Measurements from ENCODE around the gene TRIO. TPM values are rescaled to one million over a fixed set of nuclear protein-coding genes. Genes with fewer than 3 reads are reported as not detected.

TRIO gene
- total RNA-seq, 5 donors from 2014 or later (not counting 1 experiment from before 2014, with no cell fraction given), result 6.2 to 31.1 (median 11.8) TPM

DNA sequence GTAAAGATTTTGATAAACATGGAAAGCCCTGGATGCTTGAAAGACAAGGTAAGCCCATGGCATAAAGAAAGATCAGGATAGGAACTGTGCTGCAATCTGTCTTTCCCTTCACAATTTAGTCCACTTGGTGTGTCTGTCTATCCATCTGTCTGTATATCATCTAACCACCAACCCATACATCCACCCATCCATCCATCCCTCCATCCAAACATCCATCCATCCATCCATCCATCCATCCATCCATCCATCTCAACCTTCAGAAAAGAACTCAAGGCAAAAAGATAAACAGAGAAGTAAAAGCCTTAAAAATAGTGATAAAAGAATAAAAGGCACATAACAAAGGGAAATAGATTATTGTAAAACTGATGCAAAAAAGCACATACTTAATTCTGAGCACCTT, 15.1 kb upstream of the TRIO start:
- Histone ChIP-seq H3K36me3 (ENCODE audit: control insufficient read depth in 2 of 2, extremely low read depth in 1 of 2, insufficient read depth in 1 of 2, low read length in 1 of 2) (no peaks in the 10 kb centered on the region), H3K9me3 (no peaks in the 10 kb centered on the region), H3K27me3 (replicated peaks in 1 of 2; ENCODE audit: control insufficient read depth in 2 of 2, extremely low read depth in 1 of 2, insufficient read depth in 2 of 2, low read length in 1 of 2) (peaks cover 0 to 4% of the 10 kb centered on the region in 2 experiments), H3K4me1 (ENCODE audit: control insufficient read depth in 1 of 2, extremely low read depth in 1 of 2, insufficient read depth in 2 of 2, low read length in 2 of 2) (no peaks in the 10 kb centered on the region), H3K27ac (ENCODE audit: low read length) (no peak overlapping the region), H3K4me3 (ENCODE audit: control insufficient read depth in 1 of 2, extremely low read depth in 1 of 2, low read length in 1 of 2) (no peak overlapping the region)
- Mint-ChIP-seq H3K27ac (no peak overlapping the region), H3K36me3 (no peaks in the 10 kb centered on the region), H3K4me3 (no peak overlapping the region), H3K4me1 (no peaks in the 10 kb centered on the region), H3K9me3 (peaks cover 0 to 4% (median 0%) of the 10 kb centered on the region in 3 donors), H3K27me3 (peaks cover 3 to 6% of the 10 kb centered on the region in 2 donors)
- ChIA-PET CTCF (no interaction called here), POLR2A (no interaction called here)
- DNase-seq, result no peak
- ATAC-seq (replicated peaks in 1 of 4), result no peak

DNA sequence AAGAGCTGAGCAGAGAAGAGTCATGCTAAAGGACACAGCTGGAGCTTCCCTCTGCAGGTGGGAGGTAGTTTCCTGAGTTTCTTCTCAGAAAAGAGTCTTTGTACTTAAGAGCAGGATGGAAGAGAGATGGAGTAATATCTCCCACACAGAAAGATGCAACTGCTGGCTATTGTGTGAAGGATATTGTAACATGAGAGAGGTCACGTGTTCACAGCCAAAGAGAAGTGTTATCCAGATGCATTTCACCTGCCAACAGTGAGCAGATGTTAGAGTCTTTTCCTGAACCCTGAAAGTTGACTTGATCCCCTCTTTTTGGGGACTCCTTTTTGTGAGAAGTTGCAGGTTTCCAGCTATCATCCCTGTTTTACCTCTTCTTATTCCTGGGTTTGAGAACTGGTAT, 14.0 kb upstream of the TRIO start:
- ATAC-seq (replicated peaks in 1 of 4), result no peak
- ChIA-PET CTCF (no interaction called here), POLR2A (no interaction called here)
- Mint-ChIP-seq H3K36me3 (no peaks in the 10 kb centered on the region), H3K4me3 (no peak overlapping the region), H3K27me3 (peaks cover 4 to 6% of the 10 kb centered on the region in 2 donors), H3K4me1 (no peaks in the 10 kb centered on the region), H3K9me3 (peaks cover 0 to 4% (median 0%) of the 10 kb centered on the region in 3 donors), H3K27ac (no peak overlapping the region)
- no peaks in the 10 kb centered on the region for H3K4me1 ChIP-seq (ENCODE audit: control insufficient read depth in 1 of 2, extremely low read depth in 1 of 2, insufficient read depth in 2 of 2, low read length in 2 of 2)
- H3K27ac ChIP-seq (ENCODE audit: low read length), result no peak overlapping the region
- no peaks in the 10 kb centered on the region for H3K9me3 ChIP-seq
- no peaks in the 10 kb centered on the region for H3K36me3 ChIP-seq (ENCODE audit: control insufficient read depth in 2 of 2, extremely low read depth in 1 of 2, insufficient read depth in 1 of 2, low read length in 1 of 2)
- 38% methylated on average over 1 of the region's 1 CpG for WGBS (ENCODE audit: insufficient coverage)
- no peak for DNase-seq
- no peak overlapping the region for H3K4me3 ChIP-seq (ENCODE audit: control insufficient read depth in 1 of 2, extremely low read depth in 1 of 2, low read length in 1 of 2)
- H3K27me3 ChIP-seq (replicated peaks in 1 of 2; ENCODE audit: control insufficient read depth in 2 of 2, extremely low read depth in 1 of 2, insufficient read depth in 2 of 2, low read length in 1 of 2), result peaks cover 0 to 4% of the 10 kb centered on the region in 2 experiments

DNA sequence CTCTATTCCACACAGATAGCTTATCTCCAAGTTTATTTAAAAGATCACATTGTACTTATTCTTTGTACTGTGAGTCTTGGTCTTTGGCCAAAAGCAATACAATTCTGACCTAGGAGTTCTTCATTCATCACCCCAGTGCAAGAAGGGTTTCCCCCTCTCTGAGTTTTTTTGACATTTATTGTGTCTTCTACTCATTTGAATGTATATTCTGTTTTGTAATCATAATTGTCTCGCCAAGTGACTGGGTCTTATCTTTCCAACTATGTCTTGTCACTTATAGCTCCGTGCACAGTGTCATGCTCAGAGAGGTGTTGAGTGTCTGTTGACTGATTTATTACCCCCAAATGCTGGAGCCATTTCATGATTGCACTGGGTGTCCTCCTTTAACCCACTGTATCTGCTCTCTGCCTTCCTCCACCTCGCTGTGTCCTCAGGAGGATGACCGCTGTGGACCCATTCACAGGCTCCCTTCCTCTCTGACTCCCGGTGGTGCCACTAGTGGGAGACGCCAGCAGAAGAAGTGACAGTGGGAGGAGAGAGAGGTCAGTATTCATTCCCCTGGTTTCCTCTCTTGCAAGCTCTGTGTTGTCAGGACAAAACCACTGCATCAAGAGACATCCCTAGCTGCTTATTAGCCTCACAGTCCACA, 11.2 kb upstream of the TRIO start:
- no peak overlapping the region for H3K4me3 ChIP-seq (ENCODE audit: control insufficient read depth in 1 of 2, extremely low read depth in 1 of 2, low read length in 1 of 2)
- no peaks in the 10 kb centered on the region for H3K9me3 ChIP-seq
- H3K36me3 Mint-ChIP-seq, result no peaks in the 10 kb centered on the region
- WGBS (ENCODE audit: insufficient coverage), result no CpG with 5 or more reads among the region's 6 CpGs
- H3K27me3 Mint-ChIP-seq, result peaks cover 18 to 29% of the 10 kb centered on the region in 2 donors
- H3K9me3 Mint-ChIP-seq, result peaks cover 0 to 8% (median 2%) of the 10 kb centered on the region in 3 donors
- no peak overlapping the region for H3K27ac Mint-ChIP-seq
- ChIA-PET POLR2A (no interaction called here), CTCF (no interaction called here)
- no peak for ATAC-seq (replicated peaks in 1 of 4)
- no peaks in the 10 kb centered on the region for H3K36me3 ChIP-seq (ENCODE audit: control insufficient read depth in 2 of 2, extremely low read depth in 1 of 2, insufficient read depth in 1 of 2, low read length in 1 of 2)
- H3K4me3 Mint-ChIP-seq, result no peak overlapping the region
- no peaks in the 10 kb centered on the region for H3K4me1 Mint-ChIP-seq
- no peak overlapping the region for H3K27ac ChIP-seq (ENCODE audit: low read length)
- H3K4me1 ChIP-seq (ENCODE audit: control insufficient read depth in 1 of 2, extremely low read depth in 1 of 2, insufficient read depth in 2 of 2, low read length in 2 of 2), result no peaks in the 10 kb centered on the region
- DNase-seq, result no peak
- H3K27me3 ChIP-seq (replicated peaks in 1 of 2; ENCODE audit: control insufficient read depth in 2 of 2, extremely low read depth in 1 of 2, insufficient read depth in 2 of 2, low read length in 1 of 2), result peaks cover 0 to 13% of the 10 kb centered on the region in 2 experiments

DNA sequence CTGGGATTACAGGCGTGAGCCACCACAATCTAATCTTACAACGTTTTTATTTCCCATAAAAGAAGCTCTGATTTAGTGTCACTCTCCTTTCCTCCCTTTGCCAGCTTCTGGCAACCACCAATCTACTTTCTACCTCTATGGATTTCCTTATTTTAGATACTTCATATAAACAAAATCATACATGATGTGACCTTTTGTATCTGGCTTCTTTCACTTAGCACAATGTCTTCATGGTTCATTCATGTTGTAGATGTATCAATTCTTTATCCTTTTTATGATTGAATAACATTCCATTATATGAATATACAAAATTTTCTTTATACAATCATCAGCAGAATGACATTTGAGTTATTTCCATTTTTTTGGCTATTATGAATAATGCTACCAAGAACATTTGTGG, 9.7 kb upstream of the TRIO start:
- DNase-seq, result no peak
- H3K27me3 ChIP-seq (replicated peaks in 1 of 2; ENCODE audit: control insufficient read depth in 2 of 2, extremely low read depth in 1 of 2, insufficient read depth in 2 of 2, low read length in 1 of 2), result peaks cover 0 to 16% of the 10 kb centered on the region in 2 experiments
- H3K4me3 ChIP-seq (ENCODE audit: control insufficient read depth in 1 of 2, extremely low read depth in 1 of 2, low read length in 1 of 2), result no peak overlapping the region
- Mint-ChIP-seq H3K27ac (no peak overlapping the region), H3K9me3 (peaks cover 0 to 8% (median 2%) of the 10 kb centered on the region in 3 donors), H3K36me3 (no peaks in the 10 kb centered on the region), H3K4me3 (no peak overlapping the region), H3K27me3 (peaks cover 27 to 39% of the 10 kb centered on the region in 2 donors), H3K4me1 (no peaks in the 10 kb centered on the region)
- no peaks in the 10 kb centered on the region for H3K4me1 ChIP-seq (ENCODE audit: control insufficient read depth in 1 of 2, extremely low read depth in 1 of 2, insufficient read depth in 2 of 2, low read length in 2 of 2)
- WGBS (ENCODE audit: insufficient coverage), result 70% methylated on average over 2 of the region's 2 CpGs
- H3K36me3 ChIP-seq (ENCODE audit: control insufficient read depth in 2 of 2, extremely low read depth in 1 of 2, insufficient read depth in 1 of 2, low read length in 1 of 2), result no peaks in the 10 kb centered on the region
- no peaks in the 10 kb centered on the region for H3K9me3 ChIP-seq
- no peak overlapping the region for H3K27ac ChIP-seq (ENCODE audit: low read length)
- CTCF ChIA-PET, result interaction anchor here in 1 of 2 donors (1.2 kb wide), 1 partner anchor 9 kb away, joined by 4 read pairs; no protein-coding TSS in a partner anchor
- no peak for ATAC-seq (replicated peaks in 1 of 4)
- POLR2A ChIA-PET, result interaction anchor here in 1 of 2 donors (0.5 to 0.7 kb wide), 2 partner anchors 39 to 760 kb away, joined by 3 to 10 read pairs; no protein-coding TSS in a partner anchor

DNA sequence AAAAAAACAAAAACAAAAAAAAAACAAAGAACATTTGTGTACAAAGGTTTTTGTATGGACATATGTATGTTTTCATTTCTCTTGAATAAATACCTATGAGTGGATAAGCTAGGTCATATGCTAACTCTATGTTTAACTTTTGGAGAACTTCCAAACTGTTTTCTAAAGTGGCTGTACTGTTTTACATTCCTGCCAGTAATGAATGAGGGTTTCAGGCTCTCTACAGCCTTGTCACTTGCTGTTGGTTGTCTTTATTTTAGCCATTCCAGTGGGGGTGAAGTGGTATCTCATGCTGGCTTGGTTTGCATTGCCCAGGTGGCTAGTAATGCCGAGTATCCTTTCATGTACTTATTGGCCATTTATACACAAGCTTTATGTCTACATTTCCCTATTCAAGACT, 9.1 kb upstream of the TRIO start:
- CTCF ChIA-PET, result interaction anchor here in 1 of 2 donors (0.7 to 1.2 kb wide), 2 partner anchors 8 to 24 kb away, joined by 3 to 4 read pairs; no protein-coding TSS in a partner anchor
- H3K27me3 ChIP-seq (replicated peaks in 1 of 2; ENCODE audit: control insufficient read depth in 2 of 2, extremely low read depth in 1 of 2, insufficient read depth in 2 of 2, low read length in 1 of 2), result peaks cover 0 to 20% of the 10 kb centered on the region in 2 experiments
- H3K4me1 Mint-ChIP-seq, result no peaks in the 10 kb centered on the region
- no CpG with 5 or more reads among the region's 1 CpG for WGBS (ENCODE audit: insufficient coverage)
- no peak overlapping the region for H3K4me3 ChIP-seq (ENCODE audit: control insufficient read depth in 1 of 2, extremely low read depth in 1 of 2, low read length in 1 of 2)
- ATAC-seq (replicated peaks in 1 of 4), result no peak
- H3K4me3 Mint-ChIP-seq, result no peak overlapping the region
- H3K27ac Mint-ChIP-seq, result no peak overlapping the region
- H3K9me3 ChIP-seq, result no peaks in the 10 kb centered on the region
- peaks cover 32 to 45% of the 10 kb centered on the region in 2 donors for H3K27me3 Mint-ChIP-seq
- H3K9me3 Mint-ChIP-seq, result peaks cover 0 to 8% (median 2%) of the 10 kb centered on the region in 3 donors
- H3K36me3 Mint-ChIP-seq, result no peaks in the 10 kb centered on the region
- DNase-seq, result no peak
- no peaks in the 10 kb centered on the region for H3K36me3 ChIP-seq (ENCODE audit: control insufficient read depth in 2 of 2, extremely low read depth in 1 of 2, insufficient read depth in 1 of 2, low read length in 1 of 2)
- H3K4me1 ChIP-seq (ENCODE audit: control insufficient read depth in 1 of 2, extremely low read depth in 1 of 2, insufficient read depth in 2 of 2, low read length in 2 of 2), result no peaks in the 10 kb centered on the region
- POLR2A ChIA-PET, result interaction anchor here in 1 of 2 donors (0.7 kb wide), 1 partner anchor 761 kb away, joined by 3 read pairs; no protein-coding TSS in a partner anchor
- H3K27ac ChIP-seq (ENCODE audit: low read length), result no peak overlapping the region

GRCh38 chr5:14134771-14135170, 8.4 kb upstream of the TRIO start:
- ATAC-seq (replicated peaks in 1 of 4) (no peak), DNase-seq (no peak)
- no peaks in the 10 kb centered on the region for H3K4me1 ChIP-seq (ENCODE audit: control insufficient read depth in 1 of 2, extremely low read depth in 1 of 2, insufficient read depth in 2 of 2, low read length in 2 of 2)
- no peak overlapping the region for H3K4me3 ChIP-seq (ENCODE audit: control insufficient read depth in 1 of 2, extremely low read depth in 1 of 2, low read length in 1 of 2)
- H3K27ac ChIP-seq (ENCODE audit: low read length), result no peak overlapping the region
- no peak overlapping the region for H3K27ac Mint-ChIP-seq
- POLR2A ChIA-PET, result no interaction called here
- CTCF ChIA-PET, result no interaction called here
- no peaks in the 10 kb centered on the region for H3K36me3 ChIP-seq (ENCODE audit: control insufficient read depth in 2 of 2, extremely low read depth in 1 of 2, insufficient read depth in 1 of 2, low read length in 1 of 2)
- H3K4me3 Mint-ChIP-seq, result no peak overlapping the region
- no peaks in the 10 kb centered on the region for H3K9me3 ChIP-seq
- peaks cover 0 to 20% of the 10 kb centered on the region in 2 experiments for H3K27me3 ChIP-seq (replicated peaks in 1 of 2; ENCODE audit: control insufficient read depth in 2 of 2, extremely low read depth in 1 of 2, insufficient read depth in 2 of 2, low read length in 1 of 2)
- H3K36me3 Mint-ChIP-seq, result no peaks in the 10 kb centered on the region
- peaks cover 0 to 8% (median 2%) of the 10 kb centered on the region in 3 donors for H3K9me3 Mint-ChIP-seq
- no peaks in the 10 kb centered on the region for H3K4me1 Mint-ChIP-seq
- peaks cover 37 to 52% of the 10 kb centered on the region in 2 donors for H3K27me3 Mint-ChIP-seq
- 39% methylated on average over 2 of the region's 2 CpGs for WGBS (ENCODE audit: insufficient coverage)

All from T-cell (primary cell).